Parathyroid adenoma (tissue), 2 donors: ENCODE measurements around the gene AFF3.

Experiments
- H2AFZ ChIP-seq: fragments of 300-600 bp; sonication (generic); one replicate; pipeline ENCODE4 v1.7.0; 2017; ENCODE audit warnings: antibody characterized with exemption, mild to moderate bottlenecking
- H3K27ac ChIP-seq: fragments of 300-600 bp; sonication (generic); one replicate; pipeline ENCODE4 v1.7.0; 2017
- H3K27me3 ChIP-seq: fragments of 300-600 bp; sonication (generic); one replicate; pipeline ENCODE4 v1.7.0; 2017; ENCODE audit warnings: low read length; ENCODE audit not compliant: control insufficient read depth, insufficient read depth
- H3K36me3 ChIP-seq: fragments of 300-600 bp; sonication (generic); one replicate; pipeline ENCODE4 v1.7.0; 2017; ENCODE audit warnings: low read length; ENCODE audit not compliant: control insufficient read depth, insufficient read depth
- H3K4me1 ChIP-seq: fragments of 300-600 bp; sonication (generic); one replicate; pipeline ENCODE4 v1.7.0; 2017; ENCODE audit warnings: control low read depth
- H3K4me2 ChIP-seq: fragments of 300-600 bp; sonication (generic); one replicate; pipeline ENCODE4 v1.7.0; 2017; ENCODE audit warnings: low read length
- H3K4me3 ChIP-seq: fragments of 300-600 bp; sonication (generic); one replicate; pipeline ENCODE4 v1.7.0; 2017; ENCODE audit warnings: low read depth, low read length
- H3K79me2 ChIP-seq: fragments of 300-600 bp; sonication (generic); one replicate; pipeline ENCODE4 v1.7.0; 2017; ENCODE audit warnings: control low read depth
- H3K9ac ChIP-seq: fragments of 300-600 bp; sonication (generic); one replicate; pipeline ENCODE4 v1.7.0; 2017; ENCODE audit warnings: mild to moderate bottlenecking
- H3K9me3 ChIP-seq: fragments of 300-600 bp; sonication (generic); one replicate; pipeline ENCODE4 v1.7.0; 2017; ENCODE audit warnings: low read length; ENCODE audit not compliant: control insufficient read depth
- CTCF ChIP-seq: fragments of 300-600 bp; sonication (generic); IDR thresholded peaks from one replicate; pipeline ENCODE4 v1.7.0; 2017; ENCODE audit warnings: antibody characterized with exemption, mild to moderate bottlenecking
- donor health status: primary hyperparathyroidism.

AFF3 gene

GRCh38 chr2:99876956-99877355 lies 265.4 kb downstream of the AFF3 start:
- no peaks in the 10 kb centered on the region for H3K27me3 ChIP-seq
- H3K27ac ChIP-seq: no peak overlapping the region
- H3K79me2 ChIP-seq: no peaks in the 10 kb centered on the region
- H3K4me1 ChIP-seq: no peaks in the 10 kb centered on the region
- H2AFZ ChIP-seq: no peak overlapping the region
- no peaks in the 10 kb centered on the region for H3K9me3 ChIP-seq
- no peak overlapping the region for H3K4me3 ChIP-seq
- no peak for TF ChIP-seq CTCF
- H3K36me3 ChIP-seq: no peaks in the 10 kb centered on the region
- H3K4me2 ChIP-seq: no peak overlapping the region
- no peak overlapping the region for H3K9ac ChIP-seq

- Histone ChIP-seq H2AFZ (no peak overlapping the region), H3K4me3 (no peak overlapping the region), H3K9ac (no peak overlapping the region), H3K79me2 (no peaks in the 10 kb centered on the region), H3K27me3 (no peaks in the 10 kb centered on the region), H3K9me3 (no peaks in the 10 kb centered on the region), H3K4me1 (peaks cover 4% of the 10 kb centered on the region), H3K4me2 (no peak overlapping the region), H3K27ac (no peak overlapping the region), H3K36me3 (no peaks in the 10 kb centered on the region)
- TF ChIP-seq CTCF: no peak
These were observed 266.7 kb downstream of the AFF3 start for GRCh38 chr2:99875627-99876201.

DNA sequence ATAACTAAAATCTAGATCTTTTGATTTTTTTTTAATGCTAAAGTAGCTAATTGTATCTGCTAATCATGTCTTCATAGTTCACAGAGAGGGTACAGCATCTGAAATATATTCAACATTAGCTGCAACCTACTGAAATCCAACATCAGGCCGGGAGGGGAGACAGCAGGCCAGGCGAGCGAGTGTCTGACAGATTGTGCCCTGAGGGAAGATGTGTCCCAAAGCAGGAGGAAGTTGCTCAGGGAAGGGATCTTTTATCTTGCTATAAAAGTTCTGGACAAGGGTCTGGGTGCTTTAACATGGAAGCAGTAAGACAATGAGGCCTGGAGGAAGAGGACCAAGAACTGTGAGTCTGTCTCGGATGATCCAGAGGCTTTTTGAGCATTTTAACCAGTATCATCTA lies 274.1 kb downstream of the AFF3 start:
- no peak overlapping the region for H3K27ac ChIP-seq
- H3K9me3 ChIP-seq: no peaks in the 10 kb centered on the region
- H2AFZ ChIP-seq: no peak overlapping the region
- no peak overlapping the region for H3K4me2 ChIP-seq
- peaks cover 4% of the 10 kb centered on the region for H3K4me1 ChIP-seq
- no peaks in the 10 kb centered on the region for H3K27me3 ChIP-seq
- H3K36me3 ChIP-seq: no peaks in the 10 kb centered on the region
- no peak for TF ChIP-seq CTCF
- no peak overlapping the region for H3K9ac ChIP-seq
- H3K4me3 ChIP-seq: no peak overlapping the region
- H3K79me2 ChIP-seq: no peaks in the 10 kb centered on the region

DNA sequence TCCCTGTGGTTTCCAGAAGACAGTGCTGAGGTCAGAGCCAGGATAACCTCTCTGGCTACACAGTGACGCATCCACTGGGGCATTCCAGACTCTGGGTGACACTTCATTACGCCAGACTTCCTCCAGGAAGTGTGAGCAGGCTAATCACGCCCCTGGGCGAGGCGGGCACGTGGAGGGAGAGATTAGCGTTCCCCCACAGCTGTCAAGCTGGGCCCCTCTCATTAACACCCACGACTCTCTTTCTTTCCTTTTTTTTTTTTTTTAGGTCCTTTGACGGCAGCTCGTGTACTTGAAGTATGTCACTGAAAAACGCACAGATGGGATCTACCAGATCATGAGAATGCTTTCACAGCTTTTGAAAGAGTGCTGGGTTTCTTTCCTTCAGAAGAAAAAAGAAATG lies 274.6 kb downstream of the AFF3 start:
- H3K4me3 ChIP-seq: no peak overlapping the region
- H3K27ac ChIP-seq: no peak overlapping the region
- no peak overlapping the region for H2AFZ ChIP-seq
- no peaks in the 10 kb centered on the region for H3K9me3 ChIP-seq
- H3K79me2 ChIP-seq: no peaks in the 10 kb centered on the region
- peaks cover 4% of the 10 kb centered on the region for H3K4me1 ChIP-seq
- H3K27me3 ChIP-seq: no peaks in the 10 kb centered on the region
- no peak overlapping the region for H3K9ac ChIP-seq
- H3K4me2 ChIP-seq: no peak overlapping the region
- TF ChIP-seq CTCF: no peak
- H3K36me3 ChIP-seq: no peaks in the 10 kb centered on the region
